Measurements from ENCODE around the gene SYNDIG1. TPM values are rescaled to one million over a fixed set of nuclear protein-coding genes. Genes with fewer than 3 reads are reported as not detected.

SYNDIG1 gene
- total RNA-seq, 1 experiment from 2014 or later, result not detected

- Histone ChIP-seq H3K36me3 (ENCODE audit: control insufficient read depth, insufficient read depth, low read length) (no peaks in the 10 kb centered on the region), H3K4me1 (ENCODE audit: control insufficient read depth, insufficient read depth, low read length) (no peaks in the 10 kb centered on the region), H3K27ac (ENCODE audit: low read length) (no peak overlapping the region), H3K4me3 (ENCODE audit: low read depth in 2 of 2, low read length in 2 of 2) (no peak overlapping the region), H3K9me3 (ENCODE audit: control insufficient read depth, insufficient read depth, low read depth, low read length) (no peaks in the 10 kb centered on the region), H3K27me3 (ENCODE audit: control insufficient read depth, insufficient read depth, low read length) (peaks cover 16% of the 10 kb centered on the region)
- no TSS peak for BruUV-seq (replicated peaks)
- ChIA-PET CTCF (no interaction called here), POLR2A (no interaction called here)
- in situ Hi-C loops (cut with HindIII; ENCODE audit: low pct_unique_long_range_greater_than_20kb, low sequenced_read_pairs) (no loop called here), intact Hi-C loops (cut with micrococcal nuclease; ENCODE audit: unreplicated experiment) (no loop called here)
- DNase-seq (ENCODE audit: low read depth, low spot score) (no peak), ATAC-seq (no peak)
- TF ChIP-seq REST (IDR thresholded peaks at IDR 0.05; ENCODE audit: insufficient read depth in 1 of 2, low read depth in 2 of 2, low read length in 1 of 2) (no peak), TCF7L2 (IDR thresholded peaks at IDR 0.05; ENCODE audit: low read depth, low read length) (no peak), POLR2AphosphoS5 (IDR thresholded peaks at IDR 0.05; ENCODE audit: low read depth, low read length) (no peak), CTCF (IDR thresholded peaks at IDR 0.05) (no peak), SIN3A (IDR thresholded peaks at IDR 0.05; ENCODE audit: borderline replicate concordance, insufficient read depth, low read depth, low read length) (no peak)
Measured at GRCh38 chr20:24477831-24478547, 8.6 kb downstream of the SYNDIG1 start.

- Histone ChIP-seq H3K27ac (ENCODE audit: low read length) (no peak overlapping the region), H3K9me3 (ENCODE audit: control insufficient read depth, insufficient read depth, low read depth, low read length) (no peaks in the 10 kb centered on the region), H3K4me1 (ENCODE audit: control insufficient read depth, insufficient read depth, low read length) (no peaks in the 10 kb centered on the region), H3K4me3 (ENCODE audit: low read depth in 2 of 2, low read length in 2 of 2) (no peak overlapping the region), H3K36me3 (ENCODE audit: control insufficient read depth, insufficient read depth, low read length) (no peaks in the 10 kb centered on the region), H3K27me3 (ENCODE audit: control insufficient read depth, insufficient read depth, low read length) (peaks cover 13% of the 10 kb centered on the region)
- ChIA-PET CTCF (no interaction called here), POLR2A (no interaction called here)
- BruUV-seq (replicated peaks), result no TSS peak
- no peak for ATAC-seq
- TF ChIP-seq CTCF (IDR thresholded peaks at IDR 0.05) (no peak), POLR2AphosphoS5 (IDR thresholded peaks at IDR 0.05; ENCODE audit: low read depth, low read length) (no peak), REST (IDR thresholded peaks at IDR 0.05; ENCODE audit: insufficient read depth in 1 of 2, low read depth in 2 of 2, low read length in 1 of 2) (no peak), SIN3A (IDR thresholded peaks at IDR 0.05; ENCODE audit: borderline replicate concordance, insufficient read depth, low read depth, low read length) (no peak), TCF7L2 (IDR thresholded peaks at IDR 0.05; ENCODE audit: low read depth, low read length) (no peak)
- intact Hi-C loops (cut with micrococcal nuclease; ENCODE audit: unreplicated experiment), result no loop called here
- in situ Hi-C loops (cut with HindIII; ENCODE audit: low pct_unique_long_range_greater_than_20kb, low sequenced_read_pairs), result no loop called here
- DNase-seq (ENCODE audit: low read depth, low spot score), result no peak
Measured at GRCh38 chr20:24478584-24478983, 9.2 kb downstream of the SYNDIG1 start.

Data from Panc1 (cell line).